Skeletal muscle tissue (tissue), 4 donors: Measurements from ENCODE around the gene ELANE. TPM values are rescaled to one million over a fixed set of nuclear protein-coding genes. Genes with fewer than 3 reads are reported as not detected.

Source experiments
- H3K27ac ChIP-seq: one replicate; pipeline ENCODE4 v1.7.0; 2013; ENCODE audit warnings: mild to moderate bottlenecking, low read depth, low read length, inconsistent platforms
- H3K27me3 ChIP-seq, 3 donors: one replicate each; pipeline ENCODE4 v1.7.0; 2013; ENCODE audit warnings: low read length in 3 of 3; ENCODE audit not compliant: control insufficient read depth in 3 of 3, insufficient read depth in 3 of 3
- H3K36me3 ChIP-seq, 3 donors: one replicate each; pipeline ENCODE4 v1.7.0; 2013; ENCODE audit warnings: low read length in 3 of 3; ENCODE audit not compliant: control insufficient read depth in 3 of 3, insufficient read depth in 3 of 3
- H3K4me1 ChIP-seq, 3 donors: one replicate each; pipeline ENCODE4 v1.7.0; 2013; ENCODE audit warnings: low read length in 3 of 3, mild to moderate bottlenecking in 3 of 3; ENCODE audit not compliant: control insufficient read depth in 3 of 3, insufficient read depth in 3 of 3
- H3K4me3 ChIP-seq, 3 donors: one replicate each; pipeline ENCODE4 v1.7.0; 2013; ENCODE audit warnings: low read length in 3 of 3
- H3K9ac ChIP-seq, 3 donors: one replicate each; pipeline ENCODE4 v1.7.0; 2013; ENCODE audit warnings: low read length in 3 of 3, mild to moderate bottlenecking in 3 of 3, moderate library complexity in 2 of 3, low read depth in 1 of 3
- H3K9me3 ChIP-seq, 3 donors: one replicate each; pipeline ENCODE4 v1.7.0; 2013; ENCODE audit warnings: low read length in 3 of 3; ENCODE audit not compliant: control insufficient read depth in 3 of 3
- total RNA-seq: library from RNA; depleted of rRNA; stranded (reverse); fragments of >200 nt; gene quantifications from one replicate; pipeline ENCODE4 v1.2.3, GENCODE V29; 2014
- donor health status: Osteomylitis.

The ELANE gene
- 0.52 TPM for total RNA-seq

DNA sequence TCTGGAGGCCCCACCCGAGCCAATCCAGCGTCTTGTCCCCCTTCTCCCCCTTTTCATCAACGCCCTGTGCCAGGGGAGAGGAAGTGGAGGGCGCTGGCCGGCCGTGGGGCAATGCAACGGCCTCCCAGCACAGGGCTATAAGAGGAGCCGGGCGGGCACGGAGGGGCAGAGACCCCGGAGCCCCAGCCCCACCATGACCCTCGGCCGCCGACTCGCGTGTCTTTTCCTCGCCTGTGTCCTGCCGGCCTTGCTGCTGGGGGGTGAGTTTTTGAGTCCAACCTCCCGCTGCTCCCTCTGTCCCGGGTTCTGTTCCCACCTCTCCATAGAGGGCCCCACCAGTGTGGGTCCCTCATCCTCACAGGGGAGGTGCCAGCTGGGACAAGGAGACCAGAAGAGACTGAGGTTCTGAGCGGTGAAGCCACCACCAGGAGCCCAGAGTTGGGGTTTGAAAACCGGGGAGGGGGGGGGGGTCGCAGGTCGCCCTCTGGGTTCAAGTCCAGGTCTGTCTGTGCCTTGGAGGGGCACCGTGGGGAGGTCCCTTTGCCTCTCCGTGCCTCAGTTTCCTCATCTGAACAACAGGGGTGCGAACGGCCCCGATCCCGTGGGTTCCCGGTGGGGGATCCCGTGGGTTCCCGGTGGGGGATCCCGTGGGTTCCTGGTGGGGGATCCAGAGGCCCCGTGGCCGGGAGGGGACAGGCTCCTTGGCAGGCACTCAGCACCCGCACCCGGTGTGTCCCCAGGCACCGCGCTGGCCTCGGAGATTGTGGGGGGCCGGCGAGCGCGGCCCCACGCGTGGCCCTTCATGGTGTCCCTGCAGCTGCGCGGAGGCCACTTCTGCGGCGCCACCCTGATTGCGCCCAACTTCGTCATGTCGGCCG lies at the start of gene ELANE:
Gene ELANE (plus strand): TSS at position 168 of the 878 bp plus-strand sequence. CDS start 26 bp downstream, at position 194.
- no peaks in the 10 kb centered on the region for H3K9me3 ChIP-seq
- H3K9ac ChIP-seq, result peak within 1 kb of the TSS in 1 of 3 donors; percentile 60
- H3K4me3 ChIP-seq, result peak within 1 kb of the TSS in 1 of 3 donors; percentile 49
- H3K4me1 ChIP-seq, result peaks cover 10 to 16% (median 12%) of the 10 kb centered on the region in 3 donors
- H3K36me3 ChIP-seq, result no peaks in the 10 kb centered on the region
- peaks cover 39 to 54% (median 43%) of the 10 kb centered on the region in 3 donors for H3K27me3 ChIP-seq
- peak within 1 kb of the TSS; percentile 61 for H3K27ac ChIP-seq

GRCh38 chr19:802498-803098 lies 49.5 kb upstream of the ELANE start:
- H3K9ac ChIP-seq, result peak overlapping the region; percentile 20 to 76 (median 50)
- H3K4me1 ChIP-seq, result peaks cover 55 to 61% (median 56%) of the 10 kb centered on the region in 3 donors
- H3K27me3 ChIP-seq, result no peaks in the 10 kb centered on the region
- H3K36me3 ChIP-seq, result peaks cover 41 to 44% (median 42%) of the 10 kb centered on the region in 3 donors
- peak overlapping the region; percentile 23 to 61 (median 59) for H3K4me3 ChIP-seq
- H3K27ac ChIP-seq, result peak overlapping the region; percentile 62
- no peaks in the 10 kb centered on the region for H3K9me3 ChIP-seq

DNA sequence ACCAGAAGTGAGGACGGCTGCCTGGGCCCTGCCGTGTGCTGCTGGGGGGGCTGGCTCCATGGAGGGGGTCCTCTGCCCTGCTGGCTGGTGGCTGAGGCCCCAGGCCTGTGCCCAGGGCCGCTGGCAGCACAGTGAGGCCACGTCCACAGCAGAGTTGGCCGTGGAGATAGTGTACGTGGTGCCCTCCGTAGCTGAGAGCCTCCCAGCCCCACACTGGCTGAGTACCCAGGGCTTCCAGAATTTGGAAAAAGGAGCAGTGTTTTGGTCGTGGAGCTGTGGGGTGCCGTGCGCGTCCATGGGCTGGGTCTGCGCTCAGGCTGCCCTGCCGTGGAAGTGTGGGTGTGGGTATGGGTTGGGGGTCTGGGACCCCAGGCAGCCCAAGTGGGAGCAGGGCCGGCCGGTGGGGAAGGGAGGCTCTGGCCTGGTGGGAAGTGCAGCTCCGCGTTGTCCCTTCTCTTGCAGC lies 49.0 kb upstream of the ELANE start:
- H3K9ac ChIP-seq, result peak overlapping the region in 1 of 3 donors; percentile 76
- peak overlapping the region; percentile 62 for H3K27ac ChIP-seq
- peaks cover 55 to 61% (median 56%) of the 10 kb centered on the region in 3 donors for H3K4me1 ChIP-seq
- H3K27me3 ChIP-seq, result no peaks in the 10 kb centered on the region
- peak overlapping the region in 1 of 3 donors; percentile 59 for H3K4me3 ChIP-seq
- no peaks in the 10 kb centered on the region for H3K9me3 ChIP-seq
- H3K36me3 ChIP-seq, result peaks cover 46 to 49% (median 47%) of the 10 kb centered on the region in 3 donors

GRCh38 chr19:803686-804418 lies 48.3 kb upstream of the ELANE start:
- no peaks in the 10 kb centered on the region for H3K27me3 ChIP-seq
- no peaks in the 10 kb centered on the region for H3K9me3 ChIP-seq
- peak overlapping the region in 1 of 3 donors; percentile 40 for H3K9ac ChIP-seq
- H3K4me3 ChIP-seq, result no peak overlapping the region
- H3K36me3 ChIP-seq, result peaks cover 48 to 54% (median 50%) of the 10 kb centered on the region in 3 donors
- peaks cover 49 to 54% (median 50%) of the 10 kb centered on the region in 3 donors for H3K4me1 ChIP-seq
- no peak overlapping the region for H3K27ac ChIP-seq

DNA sequence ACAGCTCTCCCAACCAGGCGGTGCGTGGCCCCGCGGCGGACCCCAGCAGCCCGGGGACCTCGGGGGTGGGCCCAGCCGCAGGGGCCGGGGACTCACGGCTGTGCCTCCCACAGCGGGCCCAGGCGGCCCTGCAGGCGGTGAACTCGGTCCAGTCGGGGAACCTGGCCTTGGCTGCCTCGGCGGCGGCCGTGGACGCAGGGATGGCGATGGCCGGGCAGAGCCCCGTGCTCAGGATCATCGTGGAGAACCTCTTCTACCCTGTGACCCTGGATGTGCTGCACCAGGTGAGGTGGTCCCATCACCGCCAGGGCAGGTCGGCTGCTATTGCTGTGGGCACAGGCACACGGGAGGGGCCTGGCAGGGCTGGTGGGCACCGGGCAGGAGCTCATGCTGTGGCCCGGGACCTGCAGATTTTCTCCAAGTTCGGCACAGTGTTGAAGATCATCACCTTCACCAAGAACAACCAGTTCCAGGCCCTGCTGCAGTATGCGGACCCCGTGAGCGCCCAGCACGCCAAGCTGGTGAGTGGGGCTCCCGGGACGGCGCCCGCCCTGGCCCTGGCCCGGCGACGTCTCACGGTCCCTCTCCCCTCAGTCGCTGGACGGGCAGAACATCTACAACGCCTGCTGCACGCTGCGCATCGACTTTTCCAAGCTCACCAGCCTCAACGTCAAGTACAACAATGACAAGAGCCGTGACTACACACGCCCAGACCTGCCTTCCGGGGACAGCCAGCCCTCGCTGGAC lies 47.5 kb upstream of the ELANE start:
- Histone ChIP-seq H3K27ac (no peak overlapping the region), H3K9ac (no peak overlapping the region), H3K4me1 (peaks cover 42 to 46% (median 43%) of the 10 kb centered on the region in 3 donors), H3K9me3 (no peaks in the 10 kb centered on the region), H3K4me3 (no peak overlapping the region), H3K36me3 (peaks cover 46 to 59% (median 53%) of the 10 kb centered on the region in 3 donors), H3K27me3 (no peaks in the 10 kb centered on the region)

DNA sequence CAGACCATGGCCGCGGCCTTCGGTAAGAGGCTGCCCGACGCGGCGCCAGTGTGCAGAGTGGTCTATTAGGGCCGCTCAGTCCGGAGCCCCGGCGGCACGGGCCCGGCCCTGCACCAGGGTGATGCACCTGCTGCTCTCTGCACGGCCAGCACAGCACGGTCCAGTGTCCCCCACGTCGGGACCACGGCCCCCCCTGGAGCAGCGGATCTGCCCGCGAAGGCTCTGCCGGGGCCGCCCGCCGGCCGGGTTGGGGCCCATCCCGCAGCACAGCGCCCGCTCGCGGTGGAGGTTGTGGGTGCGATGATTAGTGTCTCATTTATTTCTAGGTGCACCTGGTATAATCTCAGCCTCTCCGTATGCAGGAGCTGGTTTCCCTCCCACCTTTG lies 46.9 kb upstream of the ELANE start:
- no peak overlapping the region for H3K9ac ChIP-seq
- no peak overlapping the region for H3K4me3 ChIP-seq
- peaks cover 36 to 41% (median 37%) of the 10 kb centered on the region in 3 donors for H3K4me1 ChIP-seq
- peaks cover 50 to 59% (median 58%) of the 10 kb centered on the region in 3 donors for H3K36me3 ChIP-seq
- H3K9me3 ChIP-seq, result no peaks in the 10 kb centered on the region
- no peaks in the 10 kb centered on the region for H3K27me3 ChIP-seq
- H3K27ac ChIP-seq, result no peak overlapping the region

DNA sequence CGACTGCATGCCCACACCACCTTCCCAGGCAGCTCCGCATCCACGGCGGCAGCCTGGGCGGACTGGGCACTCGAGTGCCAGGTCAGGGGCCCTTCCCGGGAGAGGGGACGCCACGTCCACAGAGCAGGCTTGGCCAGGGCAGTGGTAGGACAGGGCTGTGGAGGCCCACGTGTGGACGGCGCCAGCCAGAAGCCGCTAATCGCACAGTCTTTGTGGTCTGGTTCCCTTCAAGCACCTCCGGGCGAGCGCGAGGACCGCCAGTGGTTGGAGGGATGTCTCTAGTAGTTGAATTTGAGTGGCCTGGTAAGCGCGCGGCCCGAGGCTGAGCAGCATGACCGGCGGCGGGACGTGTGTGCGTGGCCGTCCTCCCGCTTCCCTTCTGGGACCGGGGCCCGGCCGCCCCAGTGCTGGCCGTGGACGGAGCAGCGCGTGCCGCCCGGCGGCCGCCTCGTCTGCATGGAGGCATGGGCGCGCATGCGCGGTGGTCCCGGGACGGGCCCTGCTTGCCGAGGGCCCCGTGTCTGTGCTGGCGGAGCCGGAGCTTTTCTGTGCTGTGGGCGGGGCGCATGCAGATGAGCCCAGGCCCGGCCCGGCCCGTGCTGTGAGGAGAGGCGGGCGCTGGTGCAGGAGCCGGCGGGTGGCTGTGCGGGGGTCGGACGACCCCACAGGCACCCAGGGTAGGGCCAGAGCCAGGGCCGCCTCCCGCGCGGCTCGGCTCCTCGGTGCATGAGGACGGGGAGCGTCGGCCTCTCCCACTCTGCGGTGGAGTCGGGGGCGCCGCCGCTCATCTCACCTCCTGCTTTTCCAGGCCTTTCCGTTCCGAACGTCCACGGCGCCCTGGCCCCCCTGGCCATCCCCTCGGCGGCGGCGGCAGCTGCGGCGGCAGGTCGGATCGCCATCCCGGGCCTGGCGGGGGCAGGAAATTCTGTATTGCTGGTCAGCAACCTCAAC lies 46.2 kb upstream of the ELANE start:
- Histone ChIP-seq H3K4me3 (no peak overlapping the region), H3K27me3 (no peaks in the 10 kb centered on the region), H3K9ac (no peak overlapping the region), H3K27ac (no peak overlapping the region), H3K9me3 (no peaks in the 10 kb centered on the region), H3K36me3 (peaks cover 53 to 63% (median 61%) of the 10 kb centered on the region in 3 donors), H3K4me1 (peaks cover 29 to 34% (median 30%) of the 10 kb centered on the region in 3 donors)

DNA sequence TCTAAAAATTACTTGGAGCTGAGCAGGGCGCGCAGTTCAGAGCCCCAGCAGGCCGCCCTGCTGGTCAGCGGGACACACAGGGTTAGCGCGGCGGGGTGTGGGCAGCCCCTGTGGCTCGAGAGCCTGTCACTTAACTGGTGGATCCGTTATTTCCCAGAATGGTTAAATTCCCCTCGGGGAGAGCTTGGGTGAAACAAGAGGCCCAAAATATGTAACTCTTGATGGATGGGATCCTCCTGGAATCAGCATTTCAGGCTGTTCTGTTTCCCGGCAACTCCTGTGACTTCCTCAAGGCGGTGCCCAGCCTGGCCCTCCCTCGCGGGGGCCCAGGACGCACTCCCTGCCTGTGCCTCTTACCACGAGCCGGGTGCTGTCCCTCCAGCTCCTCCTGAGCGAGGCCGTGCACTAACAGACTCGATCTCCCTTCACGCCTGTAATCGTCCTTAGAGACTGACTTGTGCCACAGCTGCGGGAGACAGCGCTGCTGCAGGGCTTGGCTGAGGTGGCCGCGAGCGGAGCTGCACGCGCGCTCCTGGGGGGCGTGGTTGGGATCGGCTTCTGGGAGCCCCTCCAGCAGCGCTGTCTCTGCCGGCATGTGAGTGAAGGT lies 45.2 kb upstream of the ELANE start:
- peaks cover 57 to 72% (median 70%) of the 10 kb centered on the region in 3 donors for H3K36me3 ChIP-seq

More for the DNA sequence above, 45.2 kb upstream of the ELANE start:
- H3K27ac ChIP-seq, result no peak overlapping the region
- H3K27me3 ChIP-seq, result no peaks in the 10 kb centered on the region
- no peak overlapping the region for H3K9ac ChIP-seq
- H3K4me3 ChIP-seq, result no peak overlapping the region
- peaks cover 19 to 24% (median 19%) of the 10 kb centered on the region in 3 donors for H3K4me1 ChIP-seq
- H3K9me3 ChIP-seq, result no peaks in the 10 kb centered on the region
